DOHH2 (cell line): Measurements from ENCODE around the gene SLC45A1.

Source experiments
- H3F3A ChIP-seq: fragments of 200-600 bp; sonication (generic), shearing (Covaris generic); 2 replicates; pipeline ENCODE4 v1.6.0; 2016; ENCODE audit warnings: antibody characterized with exemption, mild to moderate bottlenecking; ENCODE audit not compliant: control insufficient read depth, insufficient read depth
- H3K27ac ChIP-seq: fragments of 200-600 bp; sonication (generic); 2 replicates; pipeline ENCODE4 v1.5.1; 2014; ENCODE audit warnings: low read depth, mild to moderate bottlenecking, low read length, moderate library complexity
- H3K27me3 ChIP-seq: fragments of 200-600 bp; sonication (generic); 2 replicates; pipeline ENCODE4 v1.6.1; 2014; ENCODE audit warnings: mild to moderate bottlenecking, low read length, mixed read lengths; ENCODE audit not compliant: control insufficient read depth
- H3K36me3 ChIP-seq: fragments of 200-600 bp; sonication (generic); 2 replicates; pipeline ENCODE4 v1.6.1; 2014; ENCODE audit warnings: mild to moderate bottlenecking, low read length, moderate library complexity, mixed read lengths; ENCODE audit not compliant: control insufficient read depth
- H3K4me1 ChIP-seq: fragments of 200-600 bp; sonication (generic); 2 replicates; pipeline ENCODE4 v1.6.1; 2014; ENCODE audit warnings: mild to moderate bottlenecking, low read length, mixed read lengths; ENCODE audit not compliant: control insufficient read depth
- H3K4me2 ChIP-seq: fragments of 200-600 bp; sonication (generic); 2 replicates; pipeline ENCODE4 v1.6.0; 2014; ENCODE audit warnings: mild to moderate bottlenecking, low read length, moderate library complexity
- H3K4me3 ChIP-seq: fragments of 200-600 bp; sonication (generic); 2 replicates; pipeline ENCODE4 v1.5.1; 2014; ENCODE audit warnings: mild to moderate bottlenecking, low read length, mixed read lengths
- H3K79me2 ChIP-seq: fragments of 200-600 bp; sonication (generic); 2 replicates; pipeline ENCODE4 v1.6.1; 2014; ENCODE audit warnings: mild to moderate bottlenecking, low read length, mixed read lengths; ENCODE audit not compliant: control insufficient read depth
- H3K9me2 ChIP-seq: fragments of 200-600 bp; sonication (generic); replicated peaks from 2 replicates; pipeline ENCODE4 v1.6.1; 2014; ENCODE audit warnings: mild to moderate bottlenecking, low read length, mixed read lengths; ENCODE audit not compliant: control insufficient read depth
- H3K9me3 ChIP-seq: fragments of 200-600 bp; sonication (generic); 2 replicates; pipeline ENCODE4 v1.6.1; 2014; ENCODE audit warnings: antibody characterized with exemption, low read length, mixed read lengths; ENCODE audit not compliant: control insufficient read depth, insufficient read depth
- H4K20me1 ChIP-seq: fragments of 200-600 bp; sonication (generic); 2 replicates; pipeline ENCODE4 v1.6.0; 2014; ENCODE audit warnings: low read depth, mild to moderate bottlenecking, antibody characterized with exemption, low read length, moderate library complexity; ENCODE audit not compliant: control insufficient read depth, insufficient read depth
- EZH2phosphoT487 ChIP-seq: fragments of 200-600 bp; sonication (generic); IDR thresholded peaks from 2 replicates; pipeline ENCODE4 v1.6.1; 2017; ENCODE audit warnings: borderline replicate concordance, mild to moderate bottlenecking, antibody characterized with exemption, low read length, moderate library complexity, mixed read lengths
- TF ChIP-seq, protein P1 (sequence below): fragments of 200-600 bp; sonication (generic); IDR thresholded peaks from one replicate; pipeline ENCODE4 v1.5.1; 2014; ENCODE audit warnings: antibody characterized with exemption, mild to moderate bottlenecking, low read depth, low read length; ENCODE audit not compliant: poor library complexity, severe bottlenecking

Gene SLC45A1

DNA sequence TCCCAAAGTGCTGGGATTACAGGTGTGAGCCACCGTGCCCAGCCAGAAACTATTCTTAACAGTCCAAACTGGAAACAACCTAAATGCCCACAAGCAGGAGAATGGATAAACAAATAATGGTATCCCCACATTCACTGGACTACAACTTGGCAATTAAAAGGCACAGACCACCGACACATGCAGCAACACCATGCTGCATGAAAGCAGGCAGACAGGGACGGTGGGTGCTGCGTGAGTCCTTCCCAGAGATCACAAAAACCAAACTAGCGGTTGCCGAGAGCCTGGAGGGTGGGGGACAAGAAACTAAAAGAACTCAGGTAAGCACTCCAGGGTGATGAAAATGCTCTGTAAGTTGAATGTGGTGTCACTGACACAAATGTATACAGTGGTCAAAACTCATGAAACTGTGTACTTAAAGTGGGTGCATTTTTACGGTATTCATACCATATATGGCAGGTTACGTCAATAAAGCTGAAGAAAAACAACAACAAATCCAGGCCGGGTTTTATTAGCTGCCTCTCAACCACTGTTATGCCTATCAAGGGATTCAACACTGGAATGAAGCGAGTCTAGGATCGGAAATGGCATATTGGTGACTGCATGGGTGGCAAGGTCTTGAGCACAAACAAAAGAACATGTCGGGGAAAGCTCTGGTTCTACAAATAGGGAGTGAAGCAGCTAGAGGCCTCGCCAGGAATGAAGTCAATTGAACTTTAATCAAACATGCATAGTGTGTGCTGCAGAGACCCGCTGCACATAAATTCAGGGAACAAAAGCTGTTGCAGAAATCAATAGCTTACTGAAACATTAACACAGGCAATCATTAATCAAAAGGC is 52.4 kb downstream of the SLC45A1 start:
- Histone ChIP-seq H3K27me3 (no peaks in the 10 kb centered on the region), H3K4me3 (no peak overlapping the region), H3F3A (no peaks in the 10 kb centered on the region), H3K4me1 (no peaks in the 10 kb centered on the region), H3K27ac (no peak overlapping the region), H3K4me2 (no peak overlapping the region), H3K9me3 (no peaks in the 10 kb centered on the region), H3K9me2 (no peaks in the 10 kb centered on the region), H3K36me3 (peaks cover 81% of the 10 kb centered on the region), H3K79me2 (peaks cover 86% of the 10 kb centered on the region), H4K20me1 (peaks cover 16% of the 10 kb centered on the region; the same call in 1 of the 2 replicates)
- no peak for TF ChIP-seq EZH2phosphoT487
- TF ChIP-seq, protein P1, sequence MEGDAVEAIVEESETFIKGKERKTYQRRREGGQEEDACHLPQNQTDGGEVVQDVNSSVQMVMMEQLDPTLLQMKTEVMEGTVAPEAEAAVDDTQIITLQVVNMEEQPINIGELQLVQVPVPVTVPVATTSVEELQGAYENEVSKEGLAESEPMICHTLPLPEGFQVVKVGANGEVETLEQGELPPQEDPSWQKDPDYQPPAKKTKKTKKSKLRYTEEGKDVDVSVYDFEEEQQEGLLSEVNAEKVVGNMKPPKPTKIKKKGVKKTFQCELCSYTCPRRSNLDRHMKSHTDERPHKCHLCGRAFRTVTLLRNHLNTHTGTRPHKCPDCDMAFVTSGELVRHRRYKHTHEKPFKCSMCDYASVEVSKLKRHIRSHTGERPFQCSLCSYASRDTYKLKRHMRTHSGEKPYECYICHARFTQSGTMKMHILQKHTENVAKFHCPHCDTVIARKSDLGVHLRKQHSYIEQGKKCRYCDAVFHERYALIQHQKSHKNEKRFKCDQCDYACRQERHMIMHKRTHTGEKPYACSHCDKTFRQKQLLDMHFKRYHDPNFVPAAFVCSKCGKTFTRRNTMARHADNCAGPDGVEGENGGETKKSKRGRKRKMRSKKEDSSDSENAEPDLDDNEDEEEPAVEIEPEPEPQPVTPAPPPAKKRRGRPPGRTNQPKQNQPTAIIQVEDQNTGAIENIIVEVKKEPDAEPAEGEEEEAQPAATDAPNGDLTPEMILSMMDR = no peak

DNA sequence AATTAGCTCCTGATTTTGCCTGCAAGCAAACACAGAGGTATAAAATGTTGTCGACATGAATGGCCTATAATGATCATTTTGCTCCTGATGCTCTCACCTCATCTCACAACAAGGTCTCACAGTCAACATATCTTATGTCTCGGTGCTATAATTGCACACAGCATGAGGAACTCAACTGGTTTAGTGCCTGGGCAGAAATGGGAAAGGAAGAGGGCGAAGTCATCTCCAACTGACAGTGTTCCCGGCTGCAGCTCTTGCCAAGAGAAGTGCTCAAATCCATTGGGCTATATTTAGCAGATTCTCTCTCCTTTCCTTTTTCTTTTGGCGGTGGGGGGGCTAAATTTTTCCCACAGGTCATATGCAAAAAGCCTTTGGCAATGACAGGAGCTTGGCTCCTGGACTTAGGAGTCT is 53.0 kb downstream of the SLC45A1 start:
- Histone ChIP-seq H3K27ac (no peak overlapping the region), H3F3A (no peaks in the 10 kb centered on the region), H3K27me3 (no peaks in the 10 kb centered on the region), H3K79me2 (peaks cover 87% of the 10 kb centered on the region), H3K9me3 (no peaks in the 10 kb centered on the region), H3K36me3 (peaks cover 76% of the 10 kb centered on the region), H4K20me1 (peaks cover 16% of the 10 kb centered on the region; the same call in 1 of the 2 replicates), H3K4me2 (no peak overlapping the region), H3K4me3 (no peak overlapping the region), H3K4me1 (no peaks in the 10 kb centered on the region), H3K9me2 (no peaks in the 10 kb centered on the region)
- TF ChIP-seq, protein P1 = no peak
- TF ChIP-seq EZH2phosphoT487 = no peak

DNA sequence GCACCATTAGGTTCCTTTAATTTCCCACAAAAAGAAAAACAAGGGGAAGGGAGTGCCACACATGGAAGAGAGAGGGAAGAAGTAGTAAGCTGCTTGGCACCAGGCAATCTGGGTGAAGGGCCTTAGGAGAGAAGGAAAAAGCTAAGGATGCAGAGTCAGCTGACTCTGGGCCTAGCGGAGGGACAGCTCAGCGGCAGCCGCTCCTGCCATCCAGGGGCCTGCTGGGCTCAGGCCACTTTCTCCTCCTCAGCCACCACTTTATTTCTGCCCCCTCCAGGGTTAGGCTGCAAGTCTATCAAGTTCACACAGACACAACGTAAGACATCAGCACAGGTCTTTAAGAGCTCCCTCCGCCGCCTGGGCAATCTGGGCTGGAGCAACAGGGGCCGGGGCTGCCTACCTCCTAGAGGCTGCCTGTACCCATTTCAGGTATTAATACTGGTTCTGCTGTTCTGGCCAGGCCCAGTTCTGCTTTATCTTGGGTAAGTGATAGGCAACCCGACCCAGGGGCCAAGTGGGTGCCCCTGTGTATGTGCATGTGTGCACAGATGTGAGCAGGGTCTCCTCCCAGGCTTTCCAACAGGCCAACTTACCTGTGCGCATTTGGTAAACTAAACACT is 53.6 kb downstream of the SLC45A1 start:
- peaks cover 13% of the 10 kb centered on the region; the same call in 1 of the 2 replicates for H4K20me1 ChIP-seq
- H3K4me1 ChIP-seq = no peaks in the 10 kb centered on the region
- peaks cover 76% of the 10 kb centered on the region for H3K36me3 ChIP-seq
- TF ChIP-seq, protein P1 = no peak
- TF ChIP-seq EZH2phosphoT487 = no peak
- no peak overlapping the region for H3K27ac ChIP-seq
- H3K9me2 ChIP-seq = no peaks in the 10 kb centered on the region
- no peaks in the 10 kb centered on the region for H3K9me3 ChIP-seq
- no peak overlapping the region for H3K4me2 ChIP-seq
- no peak overlapping the region for H3K4me3 ChIP-seq
- no peaks in the 10 kb centered on the region for H3F3A ChIP-seq
- H3K27me3 ChIP-seq = no peaks in the 10 kb centered on the region
- H3K79me2 ChIP-seq = peaks cover 87% of the 10 kb centered on the region
